HG03565 (cell line): Measurements from ENCODE around the gene MRPL19.
A peak's percentile ranks its signal among the peaks of the same experiment; 100 is the strongest.
"Not testable (repeated sequence)": the region's sequence is repeated elsewhere in the genome, so short reads cannot be mapped to it uniquely, and the experiment has no call there.

Experiments used
- ATAC-seq: cut with Tn5 transposase; IDR thresholded peaks from one replicate; pipeline ENCODE4 v1.9.1; 2021; ENCODE audit warnings: mild to moderate bottlenecking, moderate library complexity; ENCODE audit not compliant: unreplicated experiment

MRPL19 gene

DNA sequence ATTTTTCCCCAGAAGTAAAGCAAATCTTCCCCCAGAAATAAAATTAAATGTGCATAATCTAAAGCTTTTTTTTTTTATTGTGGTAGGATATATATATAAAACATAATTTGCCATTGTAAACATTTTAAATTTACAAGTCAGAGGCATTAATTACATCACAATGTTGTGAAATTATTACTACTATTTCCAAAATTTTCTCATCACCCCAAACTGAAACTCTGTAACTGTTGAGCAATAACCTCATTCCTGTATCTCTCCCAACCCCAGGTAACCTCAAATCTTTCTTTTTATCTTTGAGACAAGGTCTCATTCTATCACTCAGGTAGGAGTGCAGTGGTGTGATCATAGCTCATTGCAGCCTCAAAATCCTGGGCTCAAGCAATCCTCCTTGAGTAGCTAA lies 11.2 kb downstream of the MRPL19 start:
- no peak for ATAC-seq

DNA sequence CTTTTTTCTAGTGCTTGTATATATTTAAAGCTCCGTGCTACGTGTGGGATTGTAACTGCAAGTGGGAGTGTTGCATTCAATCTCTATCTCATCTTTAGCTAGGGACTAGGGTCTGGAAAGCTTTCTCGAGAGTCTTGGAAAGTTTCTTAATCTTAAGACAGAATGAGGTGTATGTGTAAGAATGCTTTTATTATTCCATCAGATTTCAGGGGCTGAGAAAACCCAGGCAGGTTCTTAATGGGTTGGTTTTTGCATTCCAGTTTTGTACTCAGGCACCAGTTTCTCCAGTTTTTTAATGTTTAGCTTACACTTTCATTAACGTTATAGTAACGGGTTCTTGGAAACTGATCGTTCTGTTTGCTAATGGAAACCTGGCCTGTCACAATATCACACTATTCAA lies 20.3 kb downstream of the MRPL19 start:
- no peak for ATAC-seq

DNA sequence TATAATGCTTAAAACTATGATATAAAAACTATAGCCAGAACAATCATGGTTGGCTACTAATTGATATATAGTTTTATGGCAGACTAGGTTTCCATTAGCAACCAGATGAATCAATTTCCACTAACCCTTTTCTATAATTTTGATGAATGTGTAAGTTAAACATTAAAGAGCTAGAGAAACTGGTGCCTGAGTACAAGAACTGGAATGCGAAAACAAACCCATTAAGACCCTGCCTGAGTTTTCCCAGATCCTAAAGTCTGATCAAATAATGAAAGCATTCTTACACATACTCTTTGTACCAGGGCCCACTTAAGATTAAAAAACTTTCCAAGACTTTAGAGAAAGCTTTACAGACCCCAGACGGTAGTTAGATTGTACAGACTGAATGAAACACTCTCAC lies 21.3 kb downstream of the MRPL19 start:
- ATAC-seq: no peak

DNA sequence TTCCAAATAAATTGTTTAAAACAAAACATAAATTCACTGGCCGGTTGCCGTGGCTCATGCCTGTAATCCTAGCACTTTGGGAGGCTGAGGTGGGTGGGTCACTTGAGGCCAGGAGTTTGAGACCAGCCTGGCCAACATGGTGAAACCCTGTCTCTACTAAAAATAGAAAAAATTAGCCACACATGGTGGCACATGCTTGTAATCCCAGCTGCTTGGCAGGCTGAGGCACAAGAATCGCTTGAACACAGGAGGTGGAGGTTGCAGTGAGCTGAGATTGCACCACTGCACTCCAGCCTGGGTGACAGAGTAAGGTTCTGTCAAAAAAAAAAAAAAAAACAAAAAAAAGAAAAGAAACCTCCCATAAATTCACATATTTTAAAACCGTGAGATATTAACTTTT lies 28.8 kb downstream of the MRPL19 start:
- ATAC-seq: not testable (repeated sequence)

DNA sequence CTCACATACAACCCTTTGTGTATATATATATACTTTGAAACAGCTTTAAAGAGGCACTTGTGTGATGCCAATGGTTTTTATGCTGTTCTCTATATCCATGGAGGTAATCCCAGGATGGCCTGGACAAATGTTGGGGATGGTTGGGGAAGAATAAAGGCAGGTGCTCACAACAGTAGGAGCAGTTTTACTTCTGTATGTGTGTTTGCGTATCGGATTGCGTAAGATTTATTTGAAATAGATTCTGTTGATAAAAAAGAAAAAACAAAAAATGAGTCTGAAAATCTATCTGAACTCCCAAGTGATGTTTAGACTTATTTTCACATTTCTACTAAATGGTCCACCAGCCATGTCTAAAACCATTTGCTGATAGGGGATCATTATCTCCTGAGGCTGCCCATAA lies 29.3 kb downstream of the MRPL19 start:
- ATAC-seq: no peak

DNA sequence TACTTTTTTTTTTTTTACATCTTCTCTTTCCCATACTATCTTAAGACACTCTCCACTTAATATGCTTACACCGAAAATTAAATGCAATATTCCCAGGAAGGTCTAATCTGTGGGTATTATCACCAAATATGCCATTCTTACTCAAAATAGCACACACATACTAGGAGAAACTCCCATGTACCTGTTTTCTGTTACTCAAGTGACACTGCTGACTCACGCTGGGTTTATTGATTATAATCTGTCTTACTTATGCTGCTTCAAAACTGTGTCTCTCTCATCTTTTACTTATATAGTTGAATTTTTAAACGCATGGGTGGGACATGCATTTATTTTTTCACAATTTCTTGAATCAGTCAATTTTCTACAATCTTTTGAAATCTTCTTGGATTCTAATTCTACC lies 29.9 kb downstream of the MRPL19 start:
- ATAC-seq: no peak

DNA sequence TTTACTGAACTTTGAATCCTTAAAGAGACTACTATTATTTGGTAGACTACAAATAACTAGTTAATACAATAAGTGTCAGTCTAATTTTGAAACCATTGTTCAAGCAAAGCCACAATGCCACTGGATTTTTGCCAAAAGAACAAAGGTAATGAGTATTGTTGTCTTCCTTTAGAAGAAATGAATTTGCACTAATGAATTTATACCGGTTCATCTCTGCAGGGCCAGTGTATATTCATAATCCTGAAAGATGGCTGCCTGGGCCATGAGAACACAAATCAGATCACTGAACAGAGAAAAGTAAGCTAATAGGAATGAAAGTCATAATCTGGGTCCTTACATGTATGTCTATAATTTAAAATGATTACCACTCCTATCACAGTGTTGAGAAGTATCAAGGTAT lies 33.0 kb downstream of the MRPL19 start:
- ATAC-seq: no peak

DNA sequence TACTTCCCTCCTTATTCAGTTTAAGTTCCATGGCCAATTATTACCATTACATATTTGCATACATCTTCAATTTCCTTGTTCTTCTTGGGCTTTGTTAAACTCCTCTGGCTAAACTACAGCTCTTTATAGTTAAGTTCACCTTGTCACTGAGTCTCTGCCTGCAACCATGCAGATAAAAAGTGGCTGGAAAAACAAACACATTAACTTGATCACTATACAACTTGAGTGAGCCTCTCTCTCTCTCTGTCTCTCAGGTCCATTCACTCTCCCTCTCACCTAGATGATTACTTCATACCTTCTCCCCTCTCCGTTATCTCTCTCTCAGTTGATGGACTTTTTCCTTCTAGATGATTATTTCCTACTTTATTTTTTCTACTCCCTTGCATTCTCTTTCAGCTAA lies 33.8 kb downstream of the MRPL19 start:
- no peak for ATAC-seq

DNA sequence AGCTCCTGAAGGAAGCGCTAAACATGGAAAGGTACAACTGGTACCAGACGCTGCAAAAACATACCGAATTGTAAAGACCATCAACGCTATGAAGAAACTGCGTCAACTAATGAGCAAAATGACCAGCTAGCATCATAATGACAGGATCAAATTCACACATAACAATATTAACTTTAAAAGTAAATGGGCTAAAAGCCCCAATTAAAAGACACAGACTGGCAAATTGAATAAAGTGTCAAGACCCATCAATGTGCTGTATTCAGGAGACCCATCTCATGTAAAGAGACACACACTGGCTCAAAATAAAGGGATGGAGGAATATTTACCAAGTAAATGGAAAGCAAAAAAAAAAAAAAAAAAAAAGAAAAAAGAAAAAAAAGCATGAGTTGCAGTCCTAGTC lies 36.8 kb downstream of the MRPL19 start:
- ATAC-seq: not testable (repeated sequence)

DNA sequence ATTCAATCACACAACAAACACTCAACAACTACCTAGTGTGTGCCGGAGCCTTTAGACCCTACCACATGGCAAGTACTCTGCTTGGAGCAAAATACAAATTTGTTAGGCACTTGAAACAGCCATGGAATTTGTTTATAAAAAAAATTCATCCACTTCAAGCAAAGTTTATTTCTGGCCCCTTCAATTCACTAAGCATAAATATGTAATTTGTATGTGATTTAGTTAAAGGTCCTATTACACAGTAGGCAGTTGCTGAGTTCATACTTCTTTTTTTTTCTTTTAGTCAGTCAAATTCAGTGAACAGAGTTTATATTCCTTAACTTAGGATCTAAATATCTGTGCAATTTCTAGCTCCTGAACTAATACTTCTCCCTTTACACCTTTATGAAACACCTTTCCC lies 41.6 kb downstream of the MRPL19 start:
- ATAC-seq: no peak

DNA sequence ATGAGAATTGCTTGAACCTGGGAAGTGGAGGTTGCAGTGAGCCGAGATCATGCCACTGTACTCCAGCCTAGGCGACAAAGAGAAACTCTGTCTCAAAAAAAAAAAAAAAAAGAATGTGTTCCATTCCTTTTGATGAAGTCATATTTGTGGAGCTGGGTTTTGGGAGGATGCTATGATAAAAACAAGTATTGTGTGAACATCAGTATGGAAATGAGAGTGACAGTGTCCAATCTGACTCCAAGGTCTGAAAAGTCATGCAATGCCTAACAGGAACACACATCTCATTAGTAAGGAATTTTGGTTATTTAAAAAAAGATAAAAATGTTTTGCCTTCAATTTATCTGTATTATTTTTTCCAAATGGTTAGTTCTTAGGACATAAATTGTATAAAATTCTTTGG lies 52.3 kb downstream of the MRPL19 start:
- no peak for ATAC-seq

DNA sequence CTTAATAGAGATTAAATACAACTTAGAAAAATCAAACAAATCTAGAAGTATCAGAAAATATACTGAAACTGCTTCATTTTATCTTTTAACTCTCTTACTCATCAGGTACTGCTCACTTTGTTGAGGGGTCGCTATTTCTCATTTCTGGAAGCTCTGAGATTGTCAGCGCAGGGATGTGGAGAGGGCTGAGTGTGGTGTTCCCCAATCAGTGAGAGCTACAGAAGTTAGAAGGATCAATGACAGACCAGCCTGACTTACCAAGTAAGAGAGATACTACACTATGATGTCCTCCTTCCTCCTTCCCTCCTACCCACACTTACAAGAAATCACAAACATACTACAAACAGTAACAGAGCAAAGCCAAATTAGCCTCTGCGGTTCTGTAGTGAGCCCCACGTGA lies 56.0 kb downstream of the MRPL19 start:
- ATAC-seq: no peak

DNA sequence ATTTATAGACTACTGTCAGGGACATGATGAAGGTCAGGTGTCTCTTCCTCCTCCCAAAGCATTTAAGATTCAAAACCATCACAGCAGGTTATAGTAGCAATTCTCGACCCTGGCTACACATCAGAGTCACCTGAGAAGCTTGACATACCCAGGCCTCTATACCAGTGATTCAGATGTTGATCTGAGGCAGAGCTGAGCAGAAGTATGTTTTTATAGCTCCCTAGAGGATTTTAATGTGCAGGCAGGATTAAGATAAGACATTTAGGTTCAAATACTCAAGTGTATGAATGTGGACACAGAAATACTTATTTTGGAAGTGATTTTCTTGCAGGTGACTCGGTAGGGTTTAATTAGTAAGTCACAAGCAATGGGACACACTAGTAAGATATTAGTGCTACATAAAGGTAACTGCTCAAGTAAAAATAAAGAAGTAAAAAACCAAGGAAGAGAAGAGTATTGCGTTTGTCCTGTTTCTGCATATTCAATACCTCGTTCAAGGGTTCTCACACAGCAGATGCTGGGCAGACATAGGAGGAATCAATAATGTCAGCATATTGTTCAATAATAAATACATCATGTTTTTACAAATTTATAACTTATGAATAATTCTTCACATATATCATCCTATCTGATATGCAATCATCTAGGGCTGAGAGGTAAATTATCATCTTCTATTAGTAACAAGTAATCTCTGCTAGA lies 57.2 kb downstream of the MRPL19 start:
- ATAC-seq: no peak

DNA sequence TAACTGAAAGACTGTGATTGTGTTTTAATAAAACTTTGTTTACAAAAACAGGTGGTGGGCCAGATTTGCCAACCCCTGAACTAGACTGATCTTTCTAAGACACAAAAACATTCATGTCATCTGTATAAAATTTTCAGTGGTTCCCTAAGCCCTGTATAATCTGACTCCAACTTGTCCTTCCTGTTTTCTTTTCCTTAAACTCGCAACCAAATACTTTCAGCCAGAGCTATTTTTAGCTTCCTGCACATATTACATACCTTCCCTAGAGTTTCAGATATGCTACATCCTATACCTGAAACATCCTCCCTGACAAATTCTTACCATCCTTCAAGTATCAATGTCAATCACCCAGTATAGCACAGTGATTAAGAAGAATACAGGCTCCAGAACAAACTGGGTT lies 59.3 kb downstream of the MRPL19 start:
- no peak for ATAC-seq

DNA sequence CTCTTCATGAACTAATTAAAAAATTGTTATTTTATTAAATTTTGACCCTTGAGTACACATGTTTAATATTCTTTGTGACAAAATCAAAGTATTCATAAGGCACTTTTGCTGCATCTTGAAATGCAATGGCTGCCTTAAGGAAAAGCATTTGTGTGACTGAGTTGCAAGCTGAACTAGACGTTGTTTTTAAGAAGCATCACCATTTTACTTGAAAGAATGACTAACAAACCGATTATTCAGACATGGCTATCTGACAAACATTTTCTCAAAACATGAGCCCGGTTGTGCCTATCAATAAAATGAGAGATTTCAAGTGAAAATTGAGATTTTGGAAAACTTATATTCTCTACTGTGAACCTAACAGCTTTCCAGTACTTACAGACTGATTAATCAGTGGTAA lies 61.3 kb downstream of the MRPL19 start:
- no peak for ATAC-seq

DNA sequence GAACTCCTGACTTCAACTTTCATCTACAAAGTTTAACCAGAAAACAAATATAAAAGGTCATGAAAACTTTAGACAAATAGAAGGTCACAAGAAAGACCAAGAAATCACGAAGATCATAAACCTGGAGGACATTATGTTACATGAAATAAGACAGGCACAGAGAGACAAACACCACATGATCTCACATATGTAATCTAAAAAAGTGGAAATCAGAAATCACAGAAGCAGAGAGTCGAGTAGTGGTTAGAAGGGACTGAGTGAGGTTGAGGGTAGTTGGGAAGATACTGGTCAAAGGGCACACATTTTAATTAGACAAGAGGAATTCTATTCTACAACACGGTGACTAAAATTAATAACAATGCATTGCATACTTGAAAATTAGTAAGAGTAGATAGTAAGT lies 62.7 kb downstream of the MRPL19 start:
- ATAC-seq: no peak

DNA sequence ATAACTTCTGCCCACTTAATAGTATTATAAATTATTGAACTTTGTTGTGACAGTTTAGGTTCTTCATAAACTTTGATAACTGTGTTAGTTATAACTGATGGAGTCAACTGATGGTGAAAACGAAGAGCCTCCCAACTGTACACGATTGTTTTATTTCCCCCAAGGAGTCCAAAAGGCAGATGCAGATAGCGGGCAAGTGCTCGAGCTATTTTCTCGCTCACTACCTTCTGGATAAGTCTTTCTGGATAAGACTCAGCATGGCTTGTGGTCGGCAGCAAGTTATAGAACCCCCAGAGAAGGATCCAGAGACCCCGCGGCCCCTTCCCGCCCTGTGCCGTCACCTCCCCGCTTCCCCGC lies 63.6 kb downstream of the MRPL19 start:
- no peak for ATAC-seq

DNA sequence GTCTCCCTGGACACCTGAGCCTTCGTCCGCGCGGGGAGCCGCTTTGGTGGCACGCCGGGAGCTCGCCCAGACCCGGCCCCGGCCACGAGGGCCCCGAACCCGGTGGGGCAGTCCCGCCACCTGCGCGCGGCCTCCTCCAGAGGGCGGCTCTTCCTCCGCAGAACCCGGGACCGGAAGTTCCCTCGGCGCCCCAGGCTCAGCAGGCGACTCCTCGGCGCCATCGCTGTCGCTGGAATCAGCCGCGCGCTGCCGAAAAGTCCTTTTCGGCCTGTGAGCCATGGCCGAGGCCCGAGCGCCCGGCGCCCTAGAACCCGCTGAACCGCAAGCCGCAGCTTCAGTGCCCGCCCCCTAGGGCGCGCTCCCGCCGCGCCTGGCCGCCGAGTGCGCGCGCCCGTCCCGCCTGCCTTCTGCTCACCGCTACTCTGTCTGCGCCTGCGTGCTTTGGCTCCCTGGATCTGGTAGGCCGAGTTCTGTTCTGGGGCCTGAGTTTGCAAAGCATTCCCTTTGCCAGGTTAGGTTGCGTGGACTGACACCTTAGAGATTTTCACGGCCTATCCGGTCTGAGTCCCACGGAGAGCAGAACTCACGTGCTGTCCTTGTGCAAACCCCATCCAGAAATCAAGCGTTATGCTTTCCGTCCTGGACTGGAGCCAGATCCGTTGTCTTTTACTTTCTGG lies 64.1 kb downstream of the MRPL19 start, which contains the start of gene GCFC2:
TSS of gene GCFC2 (minus strand) at position 339 of the 677 bp plus-strand sequence. CDS start at position 279, 60 bp downstream.
- peak; percentile 79 for ATAC-seq

DNA sequence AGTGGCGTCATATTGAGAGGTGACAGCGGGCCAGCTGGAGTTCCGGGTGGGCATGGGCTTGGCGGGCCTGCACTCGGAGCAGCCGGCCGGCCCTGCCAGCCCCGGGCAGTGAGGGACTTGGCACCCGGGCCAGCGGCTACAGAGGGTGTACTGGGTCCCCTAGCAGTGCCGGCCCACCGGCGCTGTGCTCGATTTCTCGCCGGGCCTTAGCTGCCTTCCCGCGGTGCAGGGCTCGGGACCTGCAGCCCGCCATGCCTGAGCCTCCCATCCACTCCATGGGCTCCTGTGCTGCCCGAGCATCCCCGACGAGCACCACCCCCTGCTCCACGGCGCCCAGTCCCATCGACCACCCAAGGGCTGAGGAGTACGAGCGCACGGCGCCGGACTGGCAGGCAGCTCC lies 65.0 kb downstream of the MRPL19 start:
- not testable (repeated sequence) for ATAC-seq

DNA sequence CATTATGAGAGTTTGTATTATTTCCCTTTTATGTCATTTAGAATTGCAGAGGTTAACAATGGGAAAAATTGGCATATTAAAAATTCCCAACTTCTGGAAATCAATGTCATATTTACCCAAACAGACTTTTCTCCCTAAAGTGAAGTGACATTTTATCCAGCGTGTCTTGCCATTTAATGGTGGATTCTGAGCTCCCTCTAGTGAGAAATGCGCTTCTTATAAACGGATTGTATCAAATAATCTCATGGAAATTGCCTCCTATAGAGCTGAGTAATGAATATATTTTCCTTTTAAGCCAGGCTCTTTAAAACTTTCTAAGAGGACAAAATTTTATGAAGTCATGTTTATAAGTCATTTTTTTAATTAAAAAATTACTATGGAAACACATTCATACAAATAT lies 69.8 kb downstream of the MRPL19 start:
- no peak for ATAC-seq

DNA sequence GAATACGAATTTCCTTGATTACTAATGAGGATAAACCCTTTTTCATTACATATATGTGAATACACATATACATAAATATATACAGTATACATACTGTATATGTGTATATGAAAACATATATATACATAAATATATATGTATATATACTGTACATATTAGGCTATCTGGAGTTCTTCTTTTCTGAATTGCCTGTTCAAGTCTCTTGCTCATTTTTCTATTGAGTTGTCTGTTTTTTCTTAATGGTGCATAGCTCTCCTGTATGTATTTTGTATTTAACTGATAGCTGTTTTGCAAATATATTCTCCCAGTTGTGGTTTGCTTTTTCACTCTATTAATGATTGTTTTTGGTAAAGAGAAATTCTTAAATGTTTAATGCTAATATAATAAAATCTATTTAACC lies 73.0 kb downstream of the MRPL19 start:
- no peak for ATAC-seq

DNA sequence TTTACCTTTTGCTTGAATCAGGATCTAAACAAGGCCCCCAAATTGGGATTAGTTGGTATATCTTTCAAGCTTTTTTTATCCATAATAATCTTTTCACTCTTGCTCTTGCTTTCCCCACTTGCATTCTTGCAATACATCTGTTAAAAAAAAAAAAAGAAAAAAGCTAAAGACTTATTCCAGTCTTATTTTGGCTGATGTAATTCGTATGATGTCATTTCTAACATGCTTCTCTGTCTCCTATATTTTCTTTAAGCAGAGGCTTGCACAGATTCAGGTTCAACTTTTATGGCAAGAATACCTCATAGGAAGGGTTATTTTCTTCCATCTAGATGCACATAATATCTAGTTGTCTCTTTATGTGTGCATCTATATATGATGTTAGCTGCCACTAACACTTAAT lies 73.9 kb downstream of the MRPL19 start:
- no peak for ATAC-seq

DNA sequence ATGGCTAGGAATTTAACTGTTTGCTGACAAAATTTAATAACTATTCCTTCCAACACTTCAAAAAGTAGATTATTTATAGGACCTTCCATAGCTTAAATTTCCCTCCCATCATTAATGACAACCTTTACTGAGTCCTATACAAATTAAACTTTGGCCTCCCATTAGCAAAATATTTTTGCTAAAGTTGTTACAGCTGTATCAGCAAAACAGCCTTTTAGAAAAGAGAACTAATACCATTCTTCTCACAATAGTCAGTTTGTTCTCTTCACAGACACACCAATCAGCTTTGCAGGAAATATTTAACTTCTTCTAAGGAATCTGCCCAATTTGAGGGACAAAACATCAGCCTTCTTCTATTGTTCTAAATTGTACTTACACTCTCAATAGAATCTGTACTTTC lies 76.1 kb downstream of the MRPL19 start:
- ATAC-seq: no peak
